ENCODE measurements around the gene GABBR2.

Gene GABBR2

DNA sequence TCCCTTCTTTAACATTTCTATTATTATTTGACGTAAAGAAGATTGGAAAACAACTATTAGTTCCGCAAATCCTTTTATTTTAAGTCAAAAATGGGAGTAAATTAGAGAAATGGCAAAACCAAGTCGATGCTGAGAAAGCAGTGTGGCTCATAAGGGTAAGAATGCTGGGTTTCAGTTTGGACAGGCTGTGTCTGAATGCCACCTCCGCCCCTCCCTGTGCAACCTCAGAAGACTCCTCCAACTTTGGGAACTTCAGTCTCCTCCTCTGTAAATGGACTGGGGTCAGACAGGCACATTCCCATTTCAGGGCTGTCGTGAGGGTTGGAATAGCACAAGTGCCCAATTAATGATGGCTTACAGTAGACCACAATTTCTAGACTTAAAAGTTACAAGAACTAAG lies 154.0 kb downstream of the GABBR2 start:
- H3K27me3 ChIP-seq (ENCODE audit: insufficient read depth, low read length), result no peaks in the 10 kb centered on the region
- H3K4me1 ChIP-seq (ENCODE audit: insufficient read depth, low read length), result peaks cover 14% of the 10 kb centered on the region; the same call in 1 of the 2 replicates
- H3K9ac ChIP-seq (ENCODE audit: low read depth, low read length), result no peak overlapping the region
- H3K36me3 ChIP-seq (ENCODE audit: insufficient read depth, low read length), result no peaks in the 10 kb centered on the region
- no peak overlapping the region for H3K27ac ChIP-seq (ENCODE audit: low read depth, low read length)
- 95% methylated on average over 5 of the region's 5 CpGs for WGBS
- no peak overlapping the region for H3K4me3 ChIP-seq (ENCODE audit: low read length)
- no peaks in the 10 kb centered on the region for H3K9me3 ChIP-seq (ENCODE audit: insufficient read depth, low read depth, low read length)

DNA sequence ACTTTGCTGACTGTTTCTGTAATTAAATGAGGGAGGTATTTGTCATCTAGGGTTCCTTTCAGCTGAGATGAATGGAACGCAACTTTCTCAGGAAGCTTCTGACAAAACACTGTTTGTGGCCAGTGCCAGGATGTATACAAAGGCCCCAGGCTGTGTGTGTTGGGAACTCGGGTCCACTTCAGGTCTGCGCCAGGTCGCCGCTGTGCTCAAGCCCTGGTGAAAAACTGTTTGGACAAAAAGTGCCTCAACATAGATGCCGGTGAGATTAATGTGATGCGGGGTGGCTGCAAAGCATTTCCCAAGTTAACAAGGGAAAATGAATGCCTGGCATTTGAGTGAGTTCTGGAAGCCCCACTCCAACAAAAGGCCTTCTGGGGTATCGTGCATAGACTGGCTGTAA lies 156.4 kb downstream of the GABBR2 start:
- Histone ChIP-seq H3K4me1 (ENCODE audit: insufficient read depth, low read length) (peaks cover 14% of the 10 kb centered on the region; the same call in 1 of the 2 replicates), H3K36me3 (ENCODE audit: insufficient read depth, low read length) (no peaks in the 10 kb centered on the region), H3K9me3 (ENCODE audit: insufficient read depth, low read depth, low read length) (no peaks in the 10 kb centered on the region), H3K27me3 (ENCODE audit: insufficient read depth, low read length) (no peaks in the 10 kb centered on the region), H3K4me3 (ENCODE audit: low read length) (no peak overlapping the region), H3K9ac (ENCODE audit: low read depth, low read length) (no peak overlapping the region), H3K27ac (ENCODE audit: low read depth, low read length) (no peak overlapping the region)
- 87% methylated on average over 8 of the region's 8 CpGs for WGBS

- H3K4me3 ChIP-seq (ENCODE audit: low read length), result no peak overlapping the region
- H3K27ac ChIP-seq (ENCODE audit: low read depth, low read length), result no peak overlapping the region
- peaks cover 14% of the 10 kb centered on the region; the same call in 1 of the 2 replicates for H3K4me1 ChIP-seq (ENCODE audit: insufficient read depth, low read length)
- no peaks in the 10 kb centered on the region for H3K27me3 ChIP-seq (ENCODE audit: insufficient read depth, low read length)
- 87% methylated on average over 11 of the region's 11 CpGs for WGBS
- H3K9ac ChIP-seq (ENCODE audit: low read depth, low read length), result no peak overlapping the region
- no peaks in the 10 kb centered on the region for H3K36me3 ChIP-seq (ENCODE audit: insufficient read depth, low read length)
- no peaks in the 10 kb centered on the region for H3K9me3 ChIP-seq (ENCODE audit: insufficient read depth, low read depth, low read length)
Observed at GRCh38 chr9:98551511-98552286, 157.0 kb downstream of the GABBR2 start.

GRCh38 chr9:98550206-98550820 lies 158.4 kb downstream of the GABBR2 start:
- H3K27me3 ChIP-seq (ENCODE audit: insufficient read depth, low read length), result no peaks in the 10 kb centered on the region
- no peak overlapping the region for H3K9ac ChIP-seq (ENCODE audit: low read depth, low read length)
- no peaks in the 10 kb centered on the region for H3K36me3 ChIP-seq (ENCODE audit: insufficient read depth, low read length)
- no peak overlapping the region for H3K27ac ChIP-seq (ENCODE audit: low read depth, low read length)
- no peaks in the 10 kb centered on the region for H3K9me3 ChIP-seq (ENCODE audit: insufficient read depth, low read depth, low read length)
- no peak overlapping the region for H3K4me3 ChIP-seq (ENCODE audit: low read length)
- H3K4me1 ChIP-seq (ENCODE audit: insufficient read depth, low read length), result peaks cover 14% of the 10 kb centered on the region; the same call in 1 of the 2 replicates
- WGBS, result 94% methylated on average over 6 of the region's 7 CpGs

DNA sequence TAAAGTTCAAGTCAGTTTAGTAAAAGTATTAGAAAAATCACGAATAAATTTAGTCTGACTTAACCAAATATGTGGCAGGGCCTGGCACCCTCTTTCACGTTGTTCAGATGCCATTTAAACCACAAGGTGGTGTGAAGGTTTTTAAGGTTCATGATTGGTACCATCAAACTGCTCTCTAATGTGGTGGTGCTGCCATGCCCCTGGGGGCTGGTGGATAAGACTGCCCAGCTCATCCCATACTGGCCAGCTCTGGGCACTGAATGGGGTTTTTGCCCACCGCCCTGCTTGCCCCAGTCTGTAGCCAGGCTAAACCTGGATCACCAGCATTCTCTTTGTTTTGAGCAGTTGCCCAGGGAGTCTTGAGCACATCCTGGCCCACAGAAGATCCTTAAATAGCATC lies 159.3 kb downstream of the GABBR2 start:
- H3K36me3 ChIP-seq (ENCODE audit: insufficient read depth, low read length), result no peaks in the 10 kb centered on the region
- H3K9ac ChIP-seq (ENCODE audit: low read depth, low read length), result no peak overlapping the region
- H3K27ac ChIP-seq (ENCODE audit: low read depth, low read length), result no peak overlapping the region
- no peaks in the 10 kb centered on the region for H3K9me3 ChIP-seq (ENCODE audit: insufficient read depth, low read depth, low read length)
- no peak overlapping the region for H3K4me3 ChIP-seq (ENCODE audit: low read length)
- WGBS, result 94% methylated on average over 3 of the region's 3 CpGs
- H3K27me3 ChIP-seq (ENCODE audit: insufficient read depth, low read length), result no peaks in the 10 kb centered on the region
- peaks cover 14% of the 10 kb centered on the region; the same call in 1 of the 2 replicates for H3K4me1 ChIP-seq (ENCODE audit: insufficient read depth, low read length)

- Histone ChIP-seq H3K27ac (ENCODE audit: low read depth, low read length) (no peak overlapping the region), H3K4me3 (ENCODE audit: low read length) (no peak overlapping the region), H3K27me3 (ENCODE audit: insufficient read depth, low read length) (no peaks in the 10 kb centered on the region), H3K9me3 (ENCODE audit: insufficient read depth, low read depth, low read length) (no peaks in the 10 kb centered on the region), H3K9ac (ENCODE audit: low read depth, low read length) (no peak overlapping the region), H3K36me3 (ENCODE audit: insufficient read depth, low read length) (no peaks in the 10 kb centered on the region), H3K4me1 (ENCODE audit: insufficient read depth, low read length) (peaks cover 14% of the 10 kb centered on the region; the same call in 1 of the 2 replicates)
- WGBS, result 100% methylated on average over 1 of the region's 2 CpGs
Observed at GRCh38 chr9:98547606-98548005, 161.1 kb downstream of the GABBR2 start.

DNA sequence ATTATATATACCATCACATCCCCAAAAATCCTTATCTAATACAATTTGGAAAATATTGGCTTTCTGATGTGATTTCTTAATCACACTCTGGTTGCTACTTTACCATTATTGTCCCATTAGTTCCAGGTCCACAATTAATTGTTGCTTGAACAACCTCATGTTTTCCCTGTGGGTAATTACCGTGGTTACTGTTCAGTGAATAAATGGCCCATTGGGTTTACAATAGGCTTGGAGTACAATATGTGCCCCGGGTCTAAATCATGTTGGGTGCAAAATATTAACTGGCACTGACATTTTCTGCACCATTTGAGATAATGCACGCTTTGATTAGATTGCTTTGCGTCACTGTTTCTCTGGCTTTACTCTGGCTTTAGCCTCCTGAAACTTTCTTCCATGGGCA lies 163.7 kb downstream of the GABBR2 start:
- no peak overlapping the region for H3K27ac ChIP-seq (ENCODE audit: low read depth, low read length)
- H3K4me3 ChIP-seq (ENCODE audit: low read length), result no peak overlapping the region
- no peaks in the 10 kb centered on the region for H3K4me1 ChIP-seq (ENCODE audit: insufficient read depth, low read length)
- 91% methylated on average over 4 of the region's 4 CpGs for WGBS
- no peaks in the 10 kb centered on the region for H3K9me3 ChIP-seq (ENCODE audit: insufficient read depth, low read depth, low read length)
- H3K27me3 ChIP-seq (ENCODE audit: insufficient read depth, low read length), result no peaks in the 10 kb centered on the region
- H3K36me3 ChIP-seq (ENCODE audit: insufficient read depth, low read length), result no peaks in the 10 kb centered on the region
- no peak overlapping the region for H3K9ac ChIP-seq (ENCODE audit: low read depth, low read length)

GRCh38 chr9:98541684-98542230 lies 167.0 kb downstream of the GABBR2 start:
- no peaks in the 10 kb centered on the region for H3K36me3 ChIP-seq (ENCODE audit: insufficient read depth, low read length)
- no peaks in the 10 kb centered on the region for H3K4me1 ChIP-seq (ENCODE audit: insufficient read depth, low read length)
- H3K9me3 ChIP-seq (ENCODE audit: insufficient read depth, low read depth, low read length), result no peaks in the 10 kb centered on the region
- no peak overlapping the region for H3K27ac ChIP-seq (ENCODE audit: low read depth, low read length)
- WGBS, result 94% methylated on average over 16 of the region's 16 CpGs
- H3K9ac ChIP-seq (ENCODE audit: low read depth, low read length), result no peak overlapping the region
- H3K27me3 ChIP-seq (ENCODE audit: insufficient read depth, low read length), result no peaks in the 10 kb centered on the region
- H3K4me3 ChIP-seq (ENCODE audit: low read length), result no peak overlapping the region

GRCh38 chr9:98540476-98540875 lies 168.3 kb downstream of the GABBR2 start:
- Histone ChIP-seq H3K27ac (ENCODE audit: low read depth, low read length) (no peak overlapping the region), H3K4me1 (ENCODE audit: insufficient read depth, low read length) (no peaks in the 10 kb centered on the region)
- 93% methylated on average over 4 of the region's 4 CpGs for WGBS

GRCh38 chr9:98539954-98540353 lies 168.8 kb downstream of the GABBR2 start:
- WGBS, result 66% methylated on average over 7 of the region's 7 CpGs
- no peaks in the 10 kb centered on the region for H3K36me3 ChIP-seq (ENCODE audit: insufficient read depth, low read length)
- H3K27me3 ChIP-seq (ENCODE audit: insufficient read depth, low read length), result no peaks in the 10 kb centered on the region
- H3K27ac ChIP-seq (ENCODE audit: low read depth, low read length), result no peak overlapping the region
- no peak overlapping the region for H3K9ac ChIP-seq (ENCODE audit: low read depth, low read length)
- H3K4me1 ChIP-seq (ENCODE audit: insufficient read depth, low read length), result no peaks in the 10 kb centered on the region
- H3K4me3 ChIP-seq (ENCODE audit: low read length), result no peak overlapping the region
- H3K9me3 ChIP-seq (ENCODE audit: insufficient read depth, low read depth, low read length), result no peaks in the 10 kb centered on the region

More at GRCh38 chr9:98540476-98540875, 168.3 kb downstream of the GABBR2 start:
- Histone ChIP-seq H3K4me3 (ENCODE audit: low read length) (no peak overlapping the region), H3K36me3 (ENCODE audit: insufficient read depth, low read length) (no peaks in the 10 kb centered on the region), H3K27me3 (ENCODE audit: insufficient read depth, low read length) (no peaks in the 10 kb centered on the region), H3K9ac (ENCODE audit: low read depth, low read length) (no peak overlapping the region), H3K9me3 (ENCODE audit: insufficient read depth, low read depth, low read length) (no peaks in the 10 kb centered on the region)

- WGBS, result 87% methylated on average over 10 of the region's 10 CpGs
- no peak overlapping the region for H3K9ac ChIP-seq (ENCODE audit: low read depth, low read length)
Observed at GRCh38 chr9:98538626-98539031, 170.1 kb downstream of the GABBR2 start.

More at GRCh38 chr9:98538626-98539031, 170.1 kb downstream of the GABBR2 start:
- H3K27me3 ChIP-seq (ENCODE audit: insufficient read depth, low read length), result no peaks in the 10 kb centered on the region
- H3K4me3 ChIP-seq (ENCODE audit: low read length), result no peak overlapping the region
- no peaks in the 10 kb centered on the region for H3K4me1 ChIP-seq (ENCODE audit: insufficient read depth, low read length)
- no peak overlapping the region for H3K27ac ChIP-seq (ENCODE audit: low read depth, low read length)
- no peaks in the 10 kb centered on the region for H3K36me3 ChIP-seq (ENCODE audit: insufficient read depth, low read length)
- H3K9me3 ChIP-seq (ENCODE audit: insufficient read depth, low read depth, low read length), result no peaks in the 10 kb centered on the region

Measured in HUES64 (cell line).